Activated B cell treated with CpG ODN at 0.5 μM for 24 hours (primary cell): ENCODE data around the gene RABGAP1L. TPM values are rescaled to one million over a fixed set of nuclear protein-coding genes. Genes with fewer than 3 reads are reported as not detected.

ENCODE experiments used
- ATAC-seq: fragments of 200-7000 bp; cut with Tn5 transposase; one replicate; pipeline ENCODE4 v1.10.0; 2021; ENCODE audit warnings: low read depth, mild to moderate bottlenecking, moderate library complexity
- CTCF ChIA-PET: fragments of 350-600 bp; sonication (Branson Sonifier 250); formaldehyde crosslinking; loops from one replicate; lab custom pipeline; 2021; ENCODE audit warnings: antibody characterized with exemption; lab: Charles Lee
- POLR2A ChIA-PET: fragments of 350-600 bp; sonication (Branson Sonifier 250); formaldehyde crosslinking; loops from one replicate; lab custom pipeline; 2021; ENCODE audit warnings: antibody characterized with exemption; lab: Charles Lee
- DNase-seq: peaks from one replicate; pipeline ENCODE4 v3.0.0; 2022
- H3K27ac Mint-ChIP-seq: one replicate; pipeline ENCODE4 v1.8.0; 2020; ENCODE audit warnings: mixed read lengths
- H3K27me3 Mint-ChIP-seq: one replicate; pipeline ENCODE4 v1.8.0; 2021; ENCODE audit warnings: mixed read lengths
- H3K36me3 Mint-ChIP-seq: one replicate; pipeline ENCODE4 v1.8.0; 2021; ENCODE audit warnings: low read depth, mixed read lengths
- H3K4me1 Mint-ChIP-seq: one replicate; pipeline ENCODE4 v1.8.0; 2021; ENCODE audit warnings: mixed read lengths
- H3K4me3 Mint-ChIP-seq: one replicate; pipeline ENCODE4 v1.8.0; 2020; ENCODE audit warnings: mild to moderate bottlenecking, mixed read lengths
- H3K9me3 Mint-ChIP-seq: one replicate; pipeline ENCODE4 v1.8.0; 2020; ENCODE audit warnings: mixed read lengths
- intact Hi-C: fragments of 100-400 bp; cut with micrococcal nuclease; formaldehyde crosslinking; loops from one replicate; pipeline ENCODE4 v1.15.1; 2024
- total RNA-seq: library from RNA; stranded (reverse); gene quantifications from 2 replicates; pipeline ENCODE4 v1.2.3, GENCODE V29; 2022
- TF ChIP-seq, protein P1 (sequence below): fragments of 200-600 bp; IDR thresholded peaks from one replicate; pipeline ENCODE4 v1.8.0; 2022; ENCODE audit warnings: antibody characterized with exemption, mild to moderate bottlenecking

The RABGAP1L gene
- total RNA-seq, 1 donor from 2014 or later = 126 TPM

DNA sequence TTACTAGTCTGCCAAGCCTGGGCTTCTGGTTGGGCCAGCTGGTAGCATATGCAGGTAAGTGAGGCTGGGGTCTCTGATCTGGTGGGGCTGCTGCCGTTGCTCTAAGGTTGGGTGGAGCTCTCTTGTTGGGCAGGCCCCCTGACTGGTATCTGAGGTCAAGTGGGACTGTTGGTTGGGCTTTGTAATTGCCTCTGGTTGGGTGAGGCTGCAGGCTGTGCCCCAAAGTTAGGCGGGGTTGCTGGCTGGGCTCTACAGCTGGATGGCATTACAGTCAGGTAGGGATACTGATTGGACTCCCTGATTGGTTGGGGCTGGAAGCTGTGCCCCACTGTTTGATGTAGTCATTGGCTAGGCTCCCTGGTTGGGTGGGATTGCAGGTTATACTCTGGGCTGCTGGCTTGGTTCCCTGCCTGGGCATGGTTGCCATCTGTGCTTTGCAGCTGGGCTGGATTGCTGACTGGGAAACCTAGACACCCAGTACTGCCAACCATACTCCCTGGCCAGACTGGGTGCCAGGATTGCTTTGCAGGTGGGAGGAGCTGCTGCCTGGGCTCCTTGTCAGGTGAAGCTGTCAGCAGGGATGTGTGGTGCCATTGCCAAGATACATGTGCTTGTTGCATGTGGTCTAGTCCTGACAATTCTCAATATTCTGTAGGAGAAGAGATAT is 130.5 kb downstream of the RABGAP1L start:
- CTCF ChIA-PET = interaction anchor here (0.9 kb wide), 1 partner anchor 72 kb away, joined by 3 read pairs; no protein-coding TSS in a partner anchor
- Mint-ChIP-seq H3K27me3 (no peaks in the 10 kb centered on the region), H3K27ac (no peak overlapping the region), H3K36me3 (peaks cover 82% of the 10 kb centered on the region), H3K4me3 (no peak overlapping the region), H3K9me3 (peaks cover 22% of the 10 kb centered on the region), H3K4me1 (peaks cover 2% of the 10 kb centered on the region)
- intact Hi-C loops = no loop called here
- TF ChIP-seq, protein P1, sequence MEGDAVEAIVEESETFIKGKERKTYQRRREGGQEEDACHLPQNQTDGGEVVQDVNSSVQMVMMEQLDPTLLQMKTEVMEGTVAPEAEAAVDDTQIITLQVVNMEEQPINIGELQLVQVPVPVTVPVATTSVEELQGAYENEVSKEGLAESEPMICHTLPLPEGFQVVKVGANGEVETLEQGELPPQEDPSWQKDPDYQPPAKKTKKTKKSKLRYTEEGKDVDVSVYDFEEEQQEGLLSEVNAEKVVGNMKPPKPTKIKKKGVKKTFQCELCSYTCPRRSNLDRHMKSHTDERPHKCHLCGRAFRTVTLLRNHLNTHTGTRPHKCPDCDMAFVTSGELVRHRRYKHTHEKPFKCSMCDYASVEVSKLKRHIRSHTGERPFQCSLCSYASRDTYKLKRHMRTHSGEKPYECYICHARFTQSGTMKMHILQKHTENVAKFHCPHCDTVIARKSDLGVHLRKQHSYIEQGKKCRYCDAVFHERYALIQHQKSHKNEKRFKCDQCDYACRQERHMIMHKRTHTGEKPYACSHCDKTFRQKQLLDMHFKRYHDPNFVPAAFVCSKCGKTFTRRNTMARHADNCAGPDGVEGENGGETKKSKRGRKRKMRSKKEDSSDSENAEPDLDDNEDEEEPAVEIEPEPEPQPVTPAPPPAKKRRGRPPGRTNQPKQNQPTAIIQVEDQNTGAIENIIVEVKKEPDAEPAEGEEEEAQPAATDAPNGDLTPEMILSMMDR = no peak
- no peak for ATAC-seq
- POLR2A ChIA-PET = no interaction called here
- no peak for DNase-seq

DNA sequence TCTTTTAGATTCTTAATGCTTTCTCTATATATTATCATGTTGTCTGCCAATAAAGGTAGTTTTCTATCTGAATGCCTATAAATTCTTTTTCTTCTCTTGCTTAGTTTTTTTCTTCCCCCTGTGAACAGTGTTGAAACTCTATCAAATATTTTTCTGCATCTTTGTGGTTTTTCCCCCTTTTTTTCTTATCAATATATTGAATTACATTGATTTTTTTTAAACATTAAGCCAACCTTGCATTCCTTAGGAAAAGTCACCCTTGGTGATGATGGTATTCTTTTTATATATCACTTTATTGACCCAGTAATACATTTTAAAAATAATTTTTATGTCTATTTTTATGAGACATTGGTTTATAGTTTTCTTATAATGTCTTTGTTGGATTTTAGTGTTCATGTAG is 131.7 kb downstream of the RABGAP1L start:
- DNase-seq (no peak), ATAC-seq (no peak)
- POLR2A ChIA-PET = no interaction called here
- Mint-ChIP-seq H3K36me3 (peaks cover 74% of the 10 kb centered on the region), H3K9me3 (peaks cover 22% of the 10 kb centered on the region), H3K27me3 (no peaks in the 10 kb centered on the region), H3K27ac (no peak overlapping the region), H3K4me1 (peaks cover 2% of the 10 kb centered on the region), H3K4me3 (no peak overlapping the region)
- CTCF ChIA-PET = no interaction called here
- TF ChIP-seq, protein P1 = no peak
- intact Hi-C loops = no loop called here

DNA sequence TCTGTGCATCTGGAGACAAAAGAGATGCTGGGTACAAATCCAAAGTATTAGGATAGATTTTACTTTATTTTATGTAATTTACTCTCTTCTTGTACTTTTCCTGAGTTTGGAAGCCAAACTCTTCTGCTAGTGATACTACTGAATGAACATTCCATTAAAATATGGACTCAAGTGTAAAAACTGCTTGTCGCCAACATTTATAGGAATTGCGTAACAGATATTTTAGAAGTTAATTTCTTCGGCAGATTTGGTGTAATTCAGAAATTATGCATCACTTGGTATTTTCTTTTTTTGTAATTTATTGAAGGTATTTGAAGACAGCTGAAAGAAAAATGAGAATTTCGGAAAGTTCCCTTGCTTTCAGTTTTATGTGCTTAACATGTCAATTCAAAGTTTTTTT is 137.0 kb downstream of the RABGAP1L start:
- H3K4me3 Mint-ChIP-seq = no peak overlapping the region
- ATAC-seq (no peak), DNase-seq (no peak)
- peaks cover 64% of the 10 kb centered on the region for H3K36me3 Mint-ChIP-seq
- H3K27me3 Mint-ChIP-seq = no peaks in the 10 kb centered on the region
- ChIA-PET POLR2A (no interaction called here), CTCF (no interaction called here)
- H3K27ac Mint-ChIP-seq = no peak overlapping the region
- peaks cover 2% of the 10 kb centered on the region for H3K4me1 Mint-ChIP-seq
- intact Hi-C loops = no loop called here
- TF ChIP-seq, protein P1 = no peak
- H3K9me3 Mint-ChIP-seq = peaks cover 4% of the 10 kb centered on the region

DNA sequence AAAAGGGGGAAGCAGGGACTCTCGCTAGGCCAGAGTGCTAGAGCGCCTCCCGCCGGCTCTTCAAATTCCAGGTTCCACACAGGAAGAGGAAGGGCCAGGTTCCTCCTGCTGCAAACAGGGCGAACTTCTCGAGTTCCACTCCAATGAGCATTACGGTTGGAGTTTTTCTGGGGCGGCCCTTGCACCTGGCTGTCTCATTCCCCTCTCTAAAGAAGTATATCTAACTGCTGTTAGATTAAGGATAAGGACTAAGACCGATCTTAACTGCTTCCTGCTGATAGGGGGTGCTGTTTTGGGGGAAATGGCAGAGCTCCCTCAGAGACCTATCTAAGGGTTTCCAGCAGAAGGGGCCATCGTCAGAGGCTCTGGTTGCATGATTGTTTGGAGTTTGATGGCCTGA is 138.0 kb downstream of the RABGAP1L start:
- Mint-ChIP-seq H3K4me1 (peaks cover 11% of the 10 kb centered on the region), H3K36me3 (peaks cover 70% of the 10 kb centered on the region), H3K27ac (no peak overlapping the region), H3K27me3 (no peaks in the 10 kb centered on the region), H3K4me3 (no peak overlapping the region), H3K9me3 (peaks cover 7% of the 10 kb centered on the region)
- POLR2A ChIA-PET = no interaction called here
- TF ChIP-seq, protein P1 = no peak
- CTCF ChIA-PET = no interaction called here
- DNase-seq (no peak), ATAC-seq (no peak)
- intact Hi-C loops = no loop called here

DNA sequence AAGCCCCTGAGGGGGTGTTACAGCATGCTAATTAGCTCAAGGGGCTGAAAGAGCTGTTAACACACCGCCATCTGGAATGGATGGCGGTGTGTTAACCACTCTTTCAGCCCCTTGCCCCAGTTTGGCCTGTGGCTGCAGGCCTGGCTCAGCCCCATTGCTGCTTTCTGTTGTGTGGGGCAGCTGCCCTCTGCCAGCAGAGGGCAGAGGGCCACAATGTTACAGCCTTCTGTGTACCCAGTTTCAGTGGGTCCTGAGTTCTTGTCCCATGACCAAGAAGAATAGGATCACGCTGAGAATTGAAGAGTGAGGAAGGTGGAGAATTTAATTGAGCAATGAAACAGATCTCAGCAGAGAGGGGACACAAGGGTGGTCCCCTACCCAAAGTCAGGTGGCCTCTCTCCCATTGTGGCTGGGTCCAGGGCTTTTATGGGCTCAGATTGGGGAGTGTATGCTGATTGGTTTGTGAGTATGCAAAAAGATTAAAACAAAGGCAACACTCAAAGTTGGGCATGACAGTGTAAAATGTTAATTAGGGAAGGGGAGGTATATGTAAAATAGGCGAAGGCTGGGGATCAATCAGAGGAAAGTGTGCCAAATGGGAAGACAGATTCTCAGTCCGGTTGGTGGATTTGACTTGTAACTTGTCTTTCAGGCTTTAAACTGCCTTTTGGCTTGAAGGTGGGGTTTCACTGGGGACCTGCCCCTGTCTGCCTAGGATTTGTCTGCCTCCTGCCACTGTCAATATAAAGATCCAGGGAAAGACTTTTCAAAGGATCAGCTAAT is 142.2 kb downstream of the RABGAP1L start:
- POLR2A ChIA-PET = no interaction called here
- no peak overlapping the region for H3K4me3 Mint-ChIP-seq

More for the DNA sequence above, 142.2 kb downstream of the RABGAP1L start:
- TF ChIP-seq, protein P1 = no peak
- Mint-ChIP-seq H3K36me3 (peaks cover 72% of the 10 kb centered on the region), H3K9me3 (peaks cover 7% of the 10 kb centered on the region), H3K27ac (no peak overlapping the region), H3K4me1 (peaks cover 10% of the 10 kb centered on the region), H3K27me3 (no peaks in the 10 kb centered on the region)
- CTCF ChIA-PET = no interaction called here
- intact Hi-C loops = no loop called here
- DNase-seq = no peak
- no peak for ATAC-seq
